Esophagus muscularis mucosa (tissue), 3 donors: ENCODE measurements around the gene NTN1.

Source experiments
- POLR2A ChIP-seq: fragments of 450-650 bp; IDR thresholded peaks from one replicate; pipeline ENCODE4 v1.6.1; 2017; ENCODE audit warnings: antibody characterized with exemption, moderate library complexity, mild to moderate bottlenecking, low read depth
- TF ChIP-seq, protein P1 (sequence below), 3 experiments: fragments of 200-600 bp in 2 of 3; fragments of 450-650 bp in 1 of 3; sonication (generic) in 2 of 3; IDR thresholded peaks; one replicate each; pipeline ENCODE4 v1.5.1; 2017 to 2019; ENCODE audit warnings: antibody characterized with exemption in 3 of 3, mild to moderate bottlenecking in 2 of 3, moderate library complexity in 1 of 3

DNA sequence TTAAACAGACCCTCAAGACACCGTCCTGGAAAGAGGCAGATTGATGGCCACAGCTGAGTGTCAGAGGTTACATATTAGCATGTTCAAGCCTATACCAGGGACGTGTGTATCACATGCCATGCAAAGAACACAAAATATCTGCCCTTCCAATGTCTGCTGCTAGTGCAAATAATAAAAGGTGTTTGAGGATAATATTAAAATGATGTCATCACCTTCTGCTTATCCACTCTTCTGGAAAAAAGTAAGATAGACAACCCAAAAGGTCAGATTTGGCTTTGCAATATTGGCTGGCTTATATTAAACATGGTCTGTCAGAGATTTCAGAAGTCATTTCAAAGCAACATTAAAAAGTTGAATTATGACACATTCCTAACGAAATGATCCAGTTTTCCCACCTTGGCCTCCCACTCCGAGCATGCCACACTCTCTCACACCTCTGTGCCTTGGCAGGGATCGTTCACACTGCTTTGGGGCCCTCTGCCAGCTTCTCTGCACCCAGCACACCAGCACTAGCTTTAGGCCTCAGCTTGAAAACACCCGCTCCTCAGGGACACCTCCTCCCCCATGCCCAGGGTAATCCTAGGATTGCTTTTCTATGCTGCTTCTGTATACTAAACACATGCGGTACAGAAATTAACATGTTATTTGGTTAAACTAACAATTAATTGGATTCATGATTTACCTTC, 248.2 kb downstream of the NTN1 start:
- no peak for TF ChIP-seq POLR2A
- TF ChIP-seq, protein P1, sequence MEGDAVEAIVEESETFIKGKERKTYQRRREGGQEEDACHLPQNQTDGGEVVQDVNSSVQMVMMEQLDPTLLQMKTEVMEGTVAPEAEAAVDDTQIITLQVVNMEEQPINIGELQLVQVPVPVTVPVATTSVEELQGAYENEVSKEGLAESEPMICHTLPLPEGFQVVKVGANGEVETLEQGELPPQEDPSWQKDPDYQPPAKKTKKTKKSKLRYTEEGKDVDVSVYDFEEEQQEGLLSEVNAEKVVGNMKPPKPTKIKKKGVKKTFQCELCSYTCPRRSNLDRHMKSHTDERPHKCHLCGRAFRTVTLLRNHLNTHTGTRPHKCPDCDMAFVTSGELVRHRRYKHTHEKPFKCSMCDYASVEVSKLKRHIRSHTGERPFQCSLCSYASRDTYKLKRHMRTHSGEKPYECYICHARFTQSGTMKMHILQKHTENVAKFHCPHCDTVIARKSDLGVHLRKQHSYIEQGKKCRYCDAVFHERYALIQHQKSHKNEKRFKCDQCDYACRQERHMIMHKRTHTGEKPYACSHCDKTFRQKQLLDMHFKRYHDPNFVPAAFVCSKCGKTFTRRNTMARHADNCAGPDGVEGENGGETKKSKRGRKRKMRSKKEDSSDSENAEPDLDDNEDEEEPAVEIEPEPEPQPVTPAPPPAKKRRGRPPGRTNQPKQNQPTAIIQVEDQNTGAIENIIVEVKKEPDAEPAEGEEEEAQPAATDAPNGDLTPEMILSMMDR (IDR thresholded peaks at IDR 0.05), result no peak
